Thymus (tissue), 11 donors: ENCODE data around the gene POC1B. TPM values are rescaled to one million over a fixed set of nuclear protein-coding genes. Genes with fewer than 3 reads are reported as not detected.
A peak's percentile ranks its signal among the peaks of the same experiment; 100 is the strongest.

Experiments
- DNase-seq, 9 donors: peaks; one replicate each; pipeline ENCODE4 v3.0.0-alpha.2; 2013; ENCODE audit warnings: low spot score in 9 of 9, low read depth in 6 of 9, missing footprints in 1 of 9
- H3K27ac ChIP-seq, 2 donors: one replicate each; pipeline ENCODE4 v1.5.1; 2013; ENCODE audit warnings: control low read depth in 1 of 2, low read depth in 1 of 2, low read length in 1 of 2, mild to moderate bottlenecking in 1 of 2, moderate library complexity in 1 of 2
- H3K27me3 ChIP-seq, 2 donors: one replicate each; pipeline ENCODE4 v1.5.1; 2013; ENCODE audit warnings: low read length in 1 of 2; ENCODE audit not compliant: control insufficient read depth in 2 of 2, insufficient read depth in 1 of 2
- H3K36me3 ChIP-seq, 2 donors: one replicate each; pipeline ENCODE4 v1.5.1; 2013; ENCODE audit warnings: low read length in 1 of 2, mild to moderate bottlenecking in 1 of 2, moderate library complexity in 1 of 2; ENCODE audit not compliant: control insufficient read depth in 2 of 2, insufficient read depth in 2 of 2
- H3K4me1 ChIP-seq, 2 donors: one replicate each; pipeline ENCODE4 v1.5.1; 2013; ENCODE audit warnings: low read length in 2 of 2; ENCODE audit not compliant: control insufficient read depth in 2 of 2, insufficient read depth in 2 of 2
- H3K4me3 ChIP-seq, 2 donors: one replicate each; pipeline ENCODE4 v1.5.1; 2013; ENCODE audit warnings: low read length in 2 of 2, control low read depth in 1 of 2, mild to moderate bottlenecking in 1 of 2
- H3K9me3 ChIP-seq, 2 donors: one replicate each; pipeline ENCODE4 v1.5.1; 2013; ENCODE audit warnings: low read length in 1 of 2, mild to moderate bottlenecking in 1 of 2; ENCODE audit not compliant: control insufficient read depth in 2 of 2, insufficient read depth in 1 of 2
- WGBS: extraction: QIAGEN DNeasy Blood & Tissue Kit; methylation state at CpG from one replicate; pipeline ENCODE4 v1.1.7; 2013; 5-methylcytosine and 5-hydroxymethylcytosine counted together
- polyA plus RNA-seq: library from polyadenylated mRNA; stranded (reverse); fragments of 200-250 nt; gene quantifications from one replicate; pipeline ENCODE4 v1.2.3, GENCODE V29; 2013
- total RNA-seq: library from RNA; stranded (reverse); fragments of 120-200 nt; gene quantifications from one replicate; pipeline ENCODE4 v1.2.4, GENCODE V29; 2013
- donor health status: healthy.

The POC1B gene
- total and polyA plus RNA-seq, 2 donors: 12.2 to 17.1 TPM

DNA sequence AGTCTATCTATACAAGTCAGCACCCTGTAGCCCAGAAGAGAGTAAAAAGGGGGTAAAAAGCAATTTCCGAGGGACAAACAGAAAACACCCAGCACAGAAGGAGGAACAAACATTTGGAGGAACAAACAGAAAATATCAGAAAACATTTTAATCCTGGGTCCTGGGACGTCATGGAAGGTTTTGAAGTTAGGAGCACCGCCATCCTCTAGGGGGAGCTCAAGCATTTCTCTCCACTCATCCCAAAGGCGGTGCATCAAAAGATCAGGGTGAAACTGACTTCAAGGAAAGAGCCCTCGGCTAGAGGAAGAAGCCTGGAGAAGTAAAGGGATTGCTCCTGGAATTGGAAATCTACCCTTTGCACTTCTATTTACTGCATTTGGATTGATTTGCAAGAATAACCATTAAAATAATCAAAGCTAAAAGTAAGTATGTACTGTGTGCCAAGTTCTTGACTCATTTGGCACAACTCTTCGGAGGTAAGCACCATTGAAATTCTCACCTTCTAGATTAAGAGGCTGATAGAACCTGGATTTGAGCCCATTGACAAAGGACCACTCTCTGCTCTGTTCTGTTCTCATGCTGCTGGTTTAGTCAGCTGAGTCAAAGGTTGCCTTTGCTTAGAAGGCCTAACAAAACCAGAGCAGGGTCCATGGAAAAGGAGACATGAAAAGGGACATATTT, 17.2 kb upstream of the POC1B start:
- no peaks in the 10 kb centered on the region for H3K4me1 ChIP-seq
- no peak overlapping the region for H3K27ac ChIP-seq

DNA sequence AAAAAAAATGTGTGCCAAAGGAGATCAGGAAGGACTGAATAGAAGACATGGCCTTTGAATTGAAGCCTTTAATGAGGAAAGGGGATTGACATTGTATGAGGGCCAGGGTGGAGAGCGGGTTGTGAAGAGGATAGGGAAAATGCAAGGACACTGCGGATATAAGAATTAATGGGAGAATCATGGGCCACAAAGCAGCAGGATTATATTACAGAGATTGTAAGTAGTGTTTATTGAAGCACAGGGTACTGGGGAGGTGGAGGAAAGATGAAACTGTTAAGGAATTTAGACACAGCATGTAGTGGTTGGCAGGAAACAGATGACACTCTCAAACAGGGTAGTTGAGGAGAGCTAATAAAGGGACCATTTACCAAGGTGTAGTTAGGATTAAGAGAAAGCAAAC, 16.4 kb upstream of the POC1B start:
- no peaks in the 10 kb centered on the region for H3K36me3 ChIP-seq
- WGBS: 97% methylated on average over 2 of the region's 2 CpGs
- no peak overlapping the region for H3K27ac ChIP-seq
- H3K9me3 ChIP-seq: no peaks in the 10 kb centered on the region
- no peak for DNase-seq
- no peak overlapping the region for H3K4me3 ChIP-seq
- no peaks in the 10 kb centered on the region for H3K4me1 ChIP-seq
- H3K27me3 ChIP-seq: no peaks in the 10 kb centered on the region

More for the DNA sequence above, 17.2 kb upstream of the POC1B start:
- H3K27me3 ChIP-seq: no peaks in the 10 kb centered on the region
- DNase-seq: peak; percentile 55 to 88 (median 72)
- no peak overlapping the region for H3K4me3 ChIP-seq
- H3K9me3 ChIP-seq: no peaks in the 10 kb centered on the region
- H3K36me3 ChIP-seq: no peaks in the 10 kb centered on the region
- 23% methylated on average over 6 of the region's 6 CpGs for WGBS

DNA sequence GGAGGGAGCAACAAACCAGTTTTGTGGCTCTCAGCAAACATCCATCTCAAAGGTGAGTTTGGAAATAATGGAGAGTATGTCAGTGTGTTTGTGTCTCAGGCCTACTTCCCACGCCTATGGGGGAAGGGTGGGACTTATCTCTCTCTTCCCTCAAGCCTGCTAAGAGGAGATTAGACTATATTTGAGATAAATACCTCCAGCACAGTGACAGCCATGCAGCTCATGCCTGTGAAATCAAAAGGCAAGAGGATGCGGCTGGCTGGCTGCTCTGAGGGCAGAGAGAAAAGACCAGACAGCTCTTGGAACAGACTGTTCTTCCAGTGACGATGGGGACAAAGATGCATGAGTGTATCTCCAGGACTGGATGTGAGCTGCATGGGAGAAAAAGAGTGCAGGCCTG, 14.7 kb upstream of the POC1B start:
- no peaks in the 10 kb centered on the region for H3K9me3 ChIP-seq
- no peaks in the 10 kb centered on the region for H3K4me1 ChIP-seq
- no peaks in the 10 kb centered on the region for H3K27me3 ChIP-seq
- no peaks in the 10 kb centered on the region for H3K36me3 ChIP-seq
- H3K4me3 ChIP-seq: no peak overlapping the region
- WGBS: 76% methylated on average over 3 of the region's 3 CpGs
- DNase-seq: no peak
- no peak overlapping the region for H3K27ac ChIP-seq

DNA sequence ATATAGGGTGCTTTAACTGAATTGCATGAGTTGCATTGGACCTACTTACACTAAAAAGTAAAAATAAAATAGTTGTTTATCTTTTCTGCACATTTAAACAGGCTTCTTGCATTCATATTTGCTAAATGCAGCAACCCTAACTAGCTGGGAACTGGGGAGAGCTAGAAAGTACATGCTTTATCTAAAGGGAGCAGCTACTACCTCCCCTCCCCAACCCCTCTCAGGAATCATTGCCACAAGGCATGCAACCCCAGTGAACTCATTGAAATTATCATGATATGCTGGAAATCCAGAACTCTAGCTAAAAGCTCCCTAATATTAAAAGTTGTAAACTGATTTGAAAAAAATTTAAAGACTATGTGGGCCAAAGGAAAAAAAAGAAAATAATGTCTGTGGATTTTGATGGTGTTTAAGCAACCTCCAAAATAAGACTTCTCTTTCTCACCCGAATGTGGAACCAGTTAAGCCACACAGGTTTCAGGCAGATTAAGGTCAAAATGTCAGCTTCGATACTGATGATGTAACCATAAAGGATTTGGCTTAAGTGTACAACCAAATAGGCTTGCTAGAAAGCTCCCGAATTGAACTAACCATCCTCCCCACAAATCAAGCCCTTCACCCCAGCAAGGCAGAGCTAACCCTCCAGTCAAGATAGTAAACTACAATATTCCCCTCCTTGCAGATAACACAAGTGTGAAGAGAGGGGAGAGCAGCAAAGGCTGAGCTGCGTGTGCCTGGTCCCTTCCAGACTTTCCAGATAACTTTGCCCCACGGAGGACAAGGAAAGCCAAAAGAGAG, 13.8 kb upstream of the POC1B start:
- DNase-seq: no peak
- Histone ChIP-seq H3K9me3 (no peaks in the 10 kb centered on the region), H3K4me3 (no peak overlapping the region), H3K27ac (no peak overlapping the region), H3K4me1 (no peaks in the 10 kb centered on the region), H3K36me3 (no peaks in the 10 kb centered on the region), H3K27me3 (no peaks in the 10 kb centered on the region)
- WGBS: 97% methylated on average over 5 of the region's 5 CpGs

DNA sequence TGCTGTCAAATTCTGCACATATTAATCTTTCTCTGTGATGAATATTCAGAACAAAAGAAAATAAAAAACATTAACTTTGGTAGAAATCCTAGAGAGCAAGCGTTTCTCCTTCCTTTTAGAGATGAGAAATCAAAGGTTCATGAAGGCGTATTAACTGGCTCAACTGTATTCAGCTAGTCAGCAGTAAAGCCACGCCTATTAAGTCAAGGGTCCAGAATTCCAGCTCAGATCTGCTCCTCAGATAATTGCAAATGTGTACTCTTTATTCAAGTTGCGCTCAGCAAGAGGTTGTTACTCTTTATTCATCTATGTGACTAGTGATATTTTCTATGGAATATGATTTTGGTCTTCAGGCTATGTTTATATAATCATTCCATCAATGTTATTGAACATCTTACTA, 13.1 kb upstream of the POC1B start:
- H3K36me3 ChIP-seq: no peaks in the 10 kb centered on the region
- H3K27me3 ChIP-seq: no peaks in the 10 kb centered on the region
- H3K4me3 ChIP-seq: no peak overlapping the region
- no peak for DNase-seq
- whole genome bisulfite sequencing: 97% methylated on average over 4 of the region's 4 CpGs
- H3K9me3 ChIP-seq: no peaks in the 10 kb centered on the region
- no peak overlapping the region for H3K27ac ChIP-seq
- H3K4me1 ChIP-seq: no peaks in the 10 kb centered on the region

DNA sequence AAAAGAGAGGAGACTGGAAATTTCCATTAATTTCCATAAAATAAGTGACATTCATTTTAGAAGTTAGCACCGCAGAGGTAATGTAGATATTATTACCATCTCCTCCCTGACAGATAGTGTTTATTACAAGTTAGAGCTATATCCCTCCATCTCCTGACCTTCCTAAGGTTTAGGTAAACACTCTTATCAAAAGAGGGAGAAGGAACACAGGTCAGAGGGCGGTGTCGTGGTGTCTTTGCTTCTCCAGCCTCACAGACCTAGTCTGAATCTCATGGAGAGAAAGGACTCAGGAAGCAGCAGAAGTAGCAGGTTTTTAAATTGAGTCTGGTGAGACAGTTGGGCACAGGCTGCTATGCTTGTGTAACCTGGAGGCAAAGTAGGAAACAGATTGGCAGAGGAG, 11.5 kb upstream of the POC1B start:
- Histone ChIP-seq H3K36me3 (no peaks in the 10 kb centered on the region), H3K4me1 (no peaks in the 10 kb centered on the region), H3K9me3 (no peaks in the 10 kb centered on the region), H3K27me3 (no peaks in the 10 kb centered on the region), H3K27ac (no peak overlapping the region), H3K4me3 (no peak overlapping the region)
- DNase-seq: no peak
- WGBS: 97% methylated on average over 3 of the region's 3 CpGs

DNA sequence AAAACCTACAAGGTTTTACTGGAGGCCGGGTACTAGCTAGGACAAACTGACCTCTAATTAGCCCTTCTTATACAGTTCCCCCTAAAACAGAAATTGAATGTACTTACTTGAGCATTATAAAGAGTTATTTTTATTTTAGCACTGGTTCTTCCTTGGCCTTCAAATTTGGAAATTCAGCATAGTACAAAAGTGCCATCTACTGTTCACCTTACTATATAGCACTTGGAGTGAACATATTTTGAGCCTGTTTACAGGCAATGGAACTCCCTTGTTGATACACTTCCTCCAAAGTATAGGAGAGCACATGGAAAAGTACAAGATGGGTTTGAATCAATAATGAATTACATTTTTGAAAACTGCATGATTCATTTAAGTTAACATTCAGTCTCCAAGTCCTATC, 3.9 kb upstream of the POC1B start:
- Histone ChIP-seq H3K36me3 (no peaks in the 10 kb centered on the region), H3K9me3 (no peaks in the 10 kb centered on the region), H3K27me3 (no peaks in the 10 kb centered on the region), H3K4me1 (peaks cover 0 to 3% of the 10 kb centered on the region in 2 donors), H3K4me3 (no peak overlapping the region), H3K27ac (no peak overlapping the region)
- peak in 7 of 9 donors; percentile 19 to 68 (median 43) for DNase-seq
- 48% methylated on average over 1 of the region's 1 CpG for WGBS

DNA sequence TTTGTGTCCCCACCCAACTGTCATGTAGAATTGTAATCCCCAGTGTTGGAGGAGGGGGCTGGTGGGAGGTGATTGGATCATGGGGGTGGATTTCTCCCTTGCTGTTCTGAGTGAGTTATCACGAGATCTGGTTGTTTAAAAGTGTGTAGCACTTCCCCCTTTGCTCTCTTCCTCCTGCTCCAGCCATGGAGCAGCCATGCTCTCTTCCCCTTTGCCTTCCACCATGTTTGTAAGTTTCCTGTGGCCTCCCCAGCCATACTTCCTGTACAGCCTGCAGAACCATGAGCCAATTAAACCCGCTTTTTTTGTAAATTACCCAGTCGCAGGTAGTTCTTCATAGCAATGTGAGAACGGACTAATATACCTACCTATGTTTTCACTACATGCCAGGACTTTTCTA, 2.6 kb upstream of the POC1B start:
- 77% methylated on average over 4 of the region's 4 CpGs for WGBS
- DNase-seq: no peak

DNA sequence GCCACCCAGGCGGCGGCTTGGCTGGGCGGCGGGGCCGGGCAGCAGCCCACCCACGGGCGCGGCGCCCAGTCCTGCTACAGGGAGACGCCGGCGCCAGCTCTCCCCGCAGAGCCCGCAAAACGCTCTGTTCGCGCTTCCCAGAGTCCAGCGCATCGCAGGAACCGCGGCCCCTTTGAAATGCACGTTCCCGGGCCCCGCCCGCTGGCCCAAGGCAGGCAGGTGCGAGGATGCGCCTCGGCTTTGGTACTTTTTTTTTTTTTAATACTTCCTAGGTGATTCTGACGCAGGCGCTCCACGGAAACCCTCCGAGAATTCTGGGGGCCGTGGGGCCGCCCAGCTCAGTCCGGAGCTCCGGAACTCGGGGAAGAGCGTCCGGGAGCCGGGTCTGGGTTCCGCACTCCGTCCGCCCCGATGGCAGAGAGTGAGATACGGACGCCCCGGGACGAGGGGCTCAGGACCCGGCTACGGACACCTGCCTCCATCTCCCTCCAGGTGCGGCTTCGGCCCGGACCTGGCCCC, 483 bp downstream of the POC1B start:
- Histone ChIP-seq H3K36me3 (peaks cover 5 to 9% of the 10 kb centered on the region in 2 donors), H3K9me3 (no peaks in the 10 kb centered on the region), H3K4me3 (peak overlapping the region; percentile 86 to 98), H3K4me1 (peaks cover 5 to 6% of the 10 kb centered on the region in 2 donors), H3K27ac (peak overlapping the region; percentile 73 to 79), H3K27me3 (no peaks in the 10 kb centered on the region)
- peak in 7 of 9 donors; percentile 13 to 63 (median 26) for DNase-seq
- WGBS: under 1% methylated on average over 53 of the region's 53 CpGs

More for the DNA sequence above, 2.6 kb upstream of the POC1B start:
- Histone ChIP-seq H3K27ac (no peak overlapping the region), H3K27me3 (no peaks in the 10 kb centered on the region), H3K4me1 (peaks cover 5 to 6% of the 10 kb centered on the region in 2 donors), H3K9me3 (no peaks in the 10 kb centered on the region), H3K36me3 (peaks cover 0 to under 1% of the 10 kb centered on the region in 2 donors), H3K4me3 (no peak overlapping the region)
